Measurements from ENCODE around the gene VAT1L.

Gene VAT1L

GRCh38 chr16:77782694-77783093 is 5.7 kb upstream of the VAT1L start:
- no peak for DNase-seq (ENCODE audit: low read depth in 3 of 3)

- no peak for DNase-seq (ENCODE audit: low read depth in 3 of 3)
These were observed 3.7 kb upstream of the VAT1L start for GRCh38 chr16:77784441-77785372.

GRCh38 chr16:77785373-77785764 is 3.0 kb upstream of the VAT1L start:
- no peak for DNase-seq (ENCODE audit: low read depth in 3 of 3)

GRCh38 chr16:77786186-77786847 is 2.0 kb upstream of the VAT1L start:
- DNase-seq (ENCODE audit: low read depth in 3 of 3), result no peak

- no peak for DNase-seq (ENCODE audit: low read depth in 3 of 3)
These were observed 912 bp upstream of the VAT1L start for GRCh38 chr16:77787452-77787851.

GRCh38 chr16:77789085-77790008 is 983 bp downstream of the VAT1L start:
- DNase-seq (ENCODE audit: low read depth in 3 of 3), result no peak

GRCh38 chr16:77790009-77790372 is 1.6 kb downstream of the VAT1L start:
- DNase-seq (ENCODE audit: low read depth in 3 of 3), result no peak

- no peak for DNase-seq (ENCODE audit: low read depth in 3 of 3)
These were observed 2.5 kb downstream of the VAT1L start for GRCh38 chr16:77790912-77791311.

- DNase-seq (ENCODE audit: low read depth in 3 of 3), result no peak
These were observed 5.1 kb downstream of the VAT1L start for GRCh38 chr16:77793417-77793816.

GRCh38 chr16:77794586-77794985 is 6.2 kb downstream of the VAT1L start:
- no peak for DNase-seq (ENCODE audit: low read depth in 3 of 3)

- no peak for DNase-seq (ENCODE audit: low read depth in 3 of 3)
These were observed 13.5 kb downstream of the VAT1L start for GRCh38 chr16:77801817-77802216.

- DNase-seq (ENCODE audit: low read depth in 3 of 3), result no peak
These were observed 17.0 kb downstream of the VAT1L start for GRCh38 chr16:77805398-77805797.

- DNase-seq (ENCODE audit: low read depth in 3 of 3), result no peak
These were observed 18.7 kb downstream of the VAT1L start for GRCh38 chr16:77807021-77807420.

- no peak for DNase-seq (ENCODE audit: low read depth in 3 of 3)
These were observed 24.6 kb downstream of the VAT1L start for GRCh38 chr16:77812856-77813500.

GRCh38 chr16:77816293-77816692 is 27.9 kb downstream of the VAT1L start:
- DNase-seq (ENCODE audit: low read depth in 3 of 3), result no peak

- no peak for DNase-seq (ENCODE audit: low read depth in 3 of 3)
These were observed 32.0 kb downstream of the VAT1L start for GRCh38 chr16:77820340-77820739.

- DNase-seq (ENCODE audit: low read depth in 3 of 3), result no peak
These were observed 34.3 kb downstream of the VAT1L start for GRCh38 chr16:77822661-77823060.

- no peak for DNase-seq (ENCODE audit: low read depth in 3 of 3)
These were observed 34.7 kb downstream of the VAT1L start for GRCh38 chr16:77823067-77823466.

GRCh38 chr16:77825196-77825595 is 36.8 kb downstream of the VAT1L start:
- no peak for DNase-seq (ENCODE audit: low read depth in 3 of 3)

- DNase-seq (ENCODE audit: low read depth in 3 of 3), result no peak
These were observed 38.7 kb downstream of the VAT1L start for GRCh38 chr16:77827032-77827431.

- DNase-seq (ENCODE audit: low read depth in 3 of 3), result no peak
These were observed 45.7 kb downstream of the VAT1L start for GRCh38 chr16:77833921-77834634.
